ENCODE measurements around the gene TTC9.
A peak's percentile ranks its signal among the peaks of the same experiment; 100 is the strongest.

Gene TTC9

DNA sequence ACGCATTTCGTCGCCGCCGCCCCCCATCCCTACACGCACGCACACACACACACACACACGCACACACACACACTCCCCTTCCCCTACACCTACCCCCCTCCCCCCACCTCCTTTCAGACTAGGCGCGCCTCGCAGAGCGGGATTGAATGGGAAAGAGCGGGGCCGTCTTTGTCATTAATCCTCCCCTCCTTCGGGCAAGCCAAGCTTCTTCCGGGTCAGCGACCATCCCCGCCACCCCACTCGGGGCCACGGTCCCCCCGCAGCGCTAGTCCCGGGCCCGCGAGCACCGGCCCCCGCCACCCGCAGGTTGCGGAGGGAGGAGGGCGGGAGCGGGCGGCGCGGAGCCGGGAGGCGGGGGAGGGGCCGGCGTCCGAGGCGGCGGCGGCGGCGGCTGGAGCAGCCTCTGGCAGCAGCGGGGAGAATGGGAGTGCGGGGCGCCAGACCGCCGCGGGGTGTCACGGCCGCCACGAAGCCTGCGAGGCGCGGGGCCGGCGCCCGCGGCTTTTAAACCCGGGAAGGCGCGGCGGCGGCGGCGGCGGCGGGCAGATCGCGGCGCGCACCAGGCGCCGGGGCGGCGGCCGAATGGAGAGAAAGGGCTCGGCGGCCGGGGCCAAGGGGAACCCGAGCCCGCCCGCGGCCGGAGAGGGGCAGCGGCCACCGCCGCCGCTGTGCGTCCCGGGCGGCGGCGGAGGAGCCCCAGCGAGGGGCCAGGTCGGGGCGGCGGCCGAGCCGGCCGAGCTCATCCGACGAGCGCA, at the start of gene TTC9:
Gene TTC9, plus strand, starts transcription at position 369 of the 755 bp plus-strand sequence. Its CDS starts 214 bp downstream, at position 583.
- Histone ChIP-seq H3K4me3 (ENCODE audit: low read depth in 1 of 2, low read length in 2 of 2) (peak within 1 kb of the TSS; percentile 27 to 66; a peak in 3 of 4 replicates), H4K20me1 (ENCODE audit: insufficient read depth, low read length) (peaks cover 7% of the 10 kb centered on the region; the same call in 1 of the 2 replicates), H3K9me3 (ENCODE audit: insufficient read depth, low read length, severe bottlenecking) (no peaks in the 10 kb centered on the region), H3K9ac (ENCODE audit: low read depth, low read length) (peak within 1 kb of the TSS; percentile 53), H3K4me2 (ENCODE audit: insufficient read depth, low read length) (peak within 1 kb of the TSS; percentile 76), H2AFZ (ENCODE audit: low read depth, low read length) (peak within 1 kb of the TSS; percentile 74), H3K27ac (ENCODE audit: low read length) (no peak within 1 kb of the TSS), H3K36me3 (ENCODE audit: insufficient read depth, low read length) (no peaks in the 10 kb centered on the region), H3K79me2 (ENCODE audit: insufficient read depth, low read length) (no peaks in the 10 kb centered on the region), H3K4me1 (ENCODE audit: insufficient read depth, low read length) (peaks cover 20% of the 10 kb centered on the region), H3K27me3 (ENCODE audit: insufficient read depth, low read length, poor library complexity) (peaks cover 60% of the 10 kb centered on the region)
- peak; percentile 30 for ATAC-seq (ENCODE audit: insufficient read depth, low read depth)
- TF ChIP-seq, protein P1, sequence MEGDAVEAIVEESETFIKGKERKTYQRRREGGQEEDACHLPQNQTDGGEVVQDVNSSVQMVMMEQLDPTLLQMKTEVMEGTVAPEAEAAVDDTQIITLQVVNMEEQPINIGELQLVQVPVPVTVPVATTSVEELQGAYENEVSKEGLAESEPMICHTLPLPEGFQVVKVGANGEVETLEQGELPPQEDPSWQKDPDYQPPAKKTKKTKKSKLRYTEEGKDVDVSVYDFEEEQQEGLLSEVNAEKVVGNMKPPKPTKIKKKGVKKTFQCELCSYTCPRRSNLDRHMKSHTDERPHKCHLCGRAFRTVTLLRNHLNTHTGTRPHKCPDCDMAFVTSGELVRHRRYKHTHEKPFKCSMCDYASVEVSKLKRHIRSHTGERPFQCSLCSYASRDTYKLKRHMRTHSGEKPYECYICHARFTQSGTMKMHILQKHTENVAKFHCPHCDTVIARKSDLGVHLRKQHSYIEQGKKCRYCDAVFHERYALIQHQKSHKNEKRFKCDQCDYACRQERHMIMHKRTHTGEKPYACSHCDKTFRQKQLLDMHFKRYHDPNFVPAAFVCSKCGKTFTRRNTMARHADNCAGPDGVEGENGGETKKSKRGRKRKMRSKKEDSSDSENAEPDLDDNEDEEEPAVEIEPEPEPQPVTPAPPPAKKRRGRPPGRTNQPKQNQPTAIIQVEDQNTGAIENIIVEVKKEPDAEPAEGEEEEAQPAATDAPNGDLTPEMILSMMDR (IDR thresholded peaks at IDR 0.05; ENCODE audit: borderline replicate concordance, extremely low read depth, low read length, poor library complexity, severe bottlenecking) = no peak
- TF ChIP-seq EZH2 (IDR thresholded peaks at IDR 0.05; ENCODE audit: borderline replicate concordance, low read depth, low read length, severe bottlenecking) = peak; percentile 79
- DNase-seq = peak; percentile 19

DNA sequence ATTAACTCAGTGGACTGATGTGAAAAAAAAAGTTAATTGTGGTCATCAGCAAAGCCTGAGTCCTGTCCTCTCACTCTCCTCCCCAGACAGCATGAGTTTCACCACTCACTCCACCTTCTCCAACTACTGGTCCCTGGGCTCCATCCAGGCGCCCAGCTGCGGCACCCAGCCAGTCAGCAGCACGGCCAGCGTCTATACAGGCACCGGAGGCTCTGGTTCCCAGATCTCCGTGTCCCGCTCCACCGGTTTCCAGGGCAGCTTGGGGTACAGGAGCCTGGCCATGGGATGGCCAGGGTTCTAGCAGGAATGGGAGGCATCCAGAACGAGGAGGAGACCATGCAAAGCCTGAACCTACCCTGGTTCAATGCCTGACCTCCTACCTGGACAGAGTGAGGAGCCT, 47.3 kb upstream of the TTC9 start:
- Histone ChIP-seq H3K9ac (ENCODE audit: low read depth, low read length) (no peak overlapping the region), H3K36me3 (ENCODE audit: insufficient read depth, low read length) (peaks cover 72% of the 10 kb centered on the region), H3K27me3 (ENCODE audit: insufficient read depth, low read length, poor library complexity) (no peaks in the 10 kb centered on the region), H2AFZ (ENCODE audit: low read depth, low read length) (no peak overlapping the region), H3K4me1 (ENCODE audit: insufficient read depth, low read length) (peaks cover 17% of the 10 kb centered on the region), H3K4me2 (ENCODE audit: insufficient read depth, low read length) (no peak overlapping the region), H3K4me3 (ENCODE audit: low read depth in 1 of 2, low read length in 2 of 2) (no peak overlapping the region), H3K79me2 (ENCODE audit: insufficient read depth, low read length) (peaks cover 57% of the 10 kb centered on the region), H3K27ac (ENCODE audit: low read length) (no peak overlapping the region), H3K9me3 (ENCODE audit: insufficient read depth, low read length, severe bottlenecking) (no peaks in the 10 kb centered on the region), H4K20me1 (ENCODE audit: insufficient read depth, low read length) (peaks cover 42% of the 10 kb centered on the region)
- ATAC-seq (ENCODE audit: insufficient read depth, low read depth) (no peak), DNase-seq (no peak)
- no peak for TF ChIP-seq EZH2 (IDR thresholded peaks at IDR 0.05; ENCODE audit: borderline replicate concordance, low read depth, low read length, severe bottlenecking)
- TF ChIP-seq, protein P1 (IDR thresholded peaks at IDR 0.05; ENCODE audit: borderline replicate concordance, extremely low read depth, low read length, poor library complexity, severe bottlenecking) = no peak

DNA sequence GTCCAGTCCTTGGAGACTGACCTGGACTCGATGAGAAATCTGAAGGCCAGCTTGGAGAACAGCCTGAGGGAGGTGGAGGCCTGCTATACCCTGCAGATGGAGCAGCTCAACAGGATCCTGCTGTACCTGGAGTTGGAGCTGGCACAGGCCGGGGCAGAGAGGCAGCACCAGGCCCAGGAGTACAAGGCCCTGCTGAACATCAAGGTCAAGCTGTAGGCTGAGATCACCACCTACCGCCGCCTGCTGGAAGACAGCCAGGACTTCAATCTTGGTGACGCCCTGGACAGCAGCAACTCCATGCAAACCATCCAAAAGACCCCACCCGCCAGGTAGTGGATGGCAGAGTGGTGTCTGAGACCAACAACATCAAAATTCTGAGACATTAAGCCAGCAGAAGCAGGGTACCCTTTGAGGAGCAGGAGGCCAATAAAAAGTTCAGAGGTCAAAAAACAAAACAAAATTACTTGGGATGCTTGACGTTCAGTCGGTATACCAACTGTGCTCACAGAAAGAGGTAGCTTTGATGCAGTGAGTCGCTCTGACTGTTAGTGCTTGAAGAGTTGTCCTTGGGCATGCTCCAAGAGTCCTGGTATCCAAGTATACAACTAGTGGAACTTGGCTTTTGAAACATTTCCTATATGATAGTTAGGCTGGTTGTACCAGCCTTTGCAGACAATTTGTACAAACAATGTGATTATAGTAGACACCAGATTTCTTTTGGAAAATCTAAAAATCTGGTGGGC, 46.1 kb upstream of the TTC9 start:
- H3K27ac ChIP-seq (ENCODE audit: low read length) = no peak overlapping the region
- H4K20me1 ChIP-seq (ENCODE audit: insufficient read depth, low read length) = peaks cover 43% of the 10 kb centered on the region
- H3K9me3 ChIP-seq (ENCODE audit: insufficient read depth, low read length, severe bottlenecking) = no peaks in the 10 kb centered on the region
- no peak for TF ChIP-seq EZH2 (IDR thresholded peaks at IDR 0.05; ENCODE audit: borderline replicate concordance, low read depth, low read length, severe bottlenecking)
- TF ChIP-seq, protein P1 (IDR thresholded peaks at IDR 0.05; ENCODE audit: borderline replicate concordance, extremely low read depth, low read length, poor library complexity, severe bottlenecking) = no peak
- ATAC-seq (ENCODE audit: insufficient read depth, low read depth) (no peak), DNase-seq (no peak)
- H3K9ac ChIP-seq (ENCODE audit: low read depth, low read length) = no peak overlapping the region
- peaks cover 62% of the 10 kb centered on the region for H3K36me3 ChIP-seq (ENCODE audit: insufficient read depth, low read length)
- H3K4me2 ChIP-seq (ENCODE audit: insufficient read depth, low read length) = no peak overlapping the region
- no peak overlapping the region for H2AFZ ChIP-seq (ENCODE audit: low read depth, low read length)
- no peaks in the 10 kb centered on the region for H3K27me3 ChIP-seq (ENCODE audit: insufficient read depth, low read length, poor library complexity)
- peaks cover 67% of the 10 kb centered on the region for H3K79me2 ChIP-seq (ENCODE audit: insufficient read depth, low read length)
- H3K4me3 ChIP-seq (ENCODE audit: low read depth in 1 of 2, low read length in 2 of 2) = no peak overlapping the region
- H3K4me1 ChIP-seq (ENCODE audit: insufficient read depth, low read length) = peaks cover 22% of the 10 kb centered on the region
